H1 (cell line): ENCODE measurements around the gene TUT1. TPM values are rescaled to one million over a fixed set of nuclear protein-coding genes. Genes with fewer than 3 reads are reported as not detected.

Source experiments
- CTCF ChIA-PET: fragments of 300-600 bp; sonication (Branson Sonifier 250); formaldehyde crosslinking; loops from one replicate; lab custom pipeline; 2021; ENCODE audit not compliant: partially characterized antibody; lab: Charles Lee
- POLR2A ChIA-PET: fragments of 300-600 bp; sonication (Branson Sonifier 250); formaldehyde crosslinking; loops from one replicate; lab custom pipeline; 2021; ENCODE audit warnings: inconsistent platforms; ENCODE audit not compliant: partially characterized antibody; lab: Charles Lee
- DNase-seq, 2 experiments: peaks; one replicate each; pipeline versions ENCODE4 v3.0.0 to v3.0.0-alpha.2; 2010 to 2022; ENCODE audit warnings: low spot score in 2 of 2, low read depth in 1 of 2, mixed read lengths in 1 of 2
- FAIRE-seq: peaks from 2 replicates; lab custom pipeline; 2011; peaks lifted over from hg19 to GRCh38; lab: Jason Lieb, UNC
- H2AFZ ChIP-seq: 2 replicates; pipeline ENCODE4 v1.8.1; 2012; ENCODE audit warnings: low read length, inconsistent platforms
- H2AK5ac ChIP-seq: 2 replicates; pipeline ENCODE4 v1.6.1; 2013; ENCODE audit warnings: low read depth, low read length
- H2BK120ac ChIP-seq: replicated peaks from 2 replicates; pipeline ENCODE3; 2013; ENCODE audit warnings: low read depth, low read length, inconsistent platforms
- H2BK12ac ChIP-seq: 2 replicates; pipeline ENCODE4 v1.6.1; 2013; ENCODE audit warnings: low read depth, low read length
- H2BK15ac ChIP-seq: 2 replicates; pipeline ENCODE4 v1.6.1; 2013; ENCODE audit warnings: low read length
- H2BK20ac ChIP-seq: 2 replicates; pipeline ENCODE4 v1.6.1; 2013; ENCODE audit warnings: low read length
- H2BK5ac ChIP-seq: 2 replicates; pipeline ENCODE4 v1.6.1; 2013; ENCODE audit warnings: low read depth, low read length
- H3K14ac ChIP-seq: 2 replicates; pipeline ENCODE4 v1.6.1; 2013; ENCODE audit warnings: inconsistent platforms; ENCODE audit not compliant: insufficient read length
- H3K18ac ChIP-seq: 2 replicates; pipeline ENCODE4 v1.6.1; 2013; ENCODE audit warnings: low read length; ENCODE audit errors: extremely low read depth
- H3K23ac ChIP-seq: 2 replicates; pipeline ENCODE4 v1.6.1; 2013; ENCODE audit warnings: inconsistent platforms; ENCODE audit not compliant: insufficient read length
- H3K23me2 ChIP-seq: 2 replicates; pipeline ENCODE4 v1.6.1; 2013; ENCODE audit warnings: low read depth, low read length
- H3K27ac ChIP-seq: 2 replicates; pipeline ENCODE4 v1.6.1; 2011; ENCODE audit warnings: low read depth, low read length, inconsistent platforms
- H3K27me3 ChIP-seq, 4 experiments: replicated peaks in 1 of 4; 1 replicate in 1 of 4; 2 replicates in 3 of 4; pipeline versions ENCODE4 v1.6.1 to v1.8.1; 2011 to 2013; ENCODE audit warnings: low read length in 3 of 4, mild to moderate bottlenecking in 3 of 4, inconsistent platforms in 2 of 4, mixed read lengths in 2 of 4, moderate library complexity in 1 of 4; ENCODE audit not compliant: control insufficient read depth in 3 of 4, insufficient read depth in 3 of 4; ENCODE audit errors: extremely low read depth in 1 of 4
- H3K36me3 ChIP-seq, 4 experiments: 2 replicates each; pipeline versions ENCODE4 v1.6.1 to v1.8.1; 2011 to 2013; ENCODE audit warnings: mild to moderate bottlenecking in 4 of 4, low read length in 3 of 4, moderate library complexity in 2 of 4, control low read depth in 1 of 4, inconsistent platforms in 1 of 4; ENCODE audit not compliant: insufficient read depth in 4 of 4, control insufficient read depth in 2 of 4
- H3K4ac ChIP-seq: replicated peaks from 2 replicates; pipeline ENCODE3; 2013; ENCODE audit warnings: low read length, low read depth, mixed read lengths, inconsistent platforms; ENCODE audit not compliant: insufficient read length
- H3K4me1 ChIP-seq, 4 experiments: replicated peaks in 1 of 4; 1 replicate in 1 of 4; 2 replicates in 3 of 4; pipeline versions ENCODE4 v1.6.1 to v1.8.1; 2011 to 2013; ENCODE audit warnings: low read length in 3 of 4, inconsistent platforms in 2 of 4, mixed read lengths in 1 of 4; ENCODE audit not compliant: insufficient read depth in 4 of 4, control insufficient read depth in 3 of 4
- H3K4me2 ChIP-seq, 2 experiments: 2 replicates each; pipeline versions ENCODE4 v1.6.1 to v1.8.1; 2011 to 2013; ENCODE audit warnings: low read depth in 2 of 2, low read length in 2 of 2, control low read depth in 1 of 2, inconsistent platforms in 1 of 2, mild to moderate bottlenecking in 1 of 2; ENCODE audit not compliant: insufficient read depth in 1 of 2
- H3K4me3 ChIP-seq, 4 experiments: fragments of 200-600, 300-600 bp in 1 of 4; sonication (generic), shearing (Covaris generic), sonication (Bioruptor Twin) in 1 of 4; 2 replicates each; pipeline versions ENCODE4 v1.5.1 to v1.8.1; 2011 to 2016; ENCODE audit warnings: low read length in 4 of 4, low read depth in 3 of 4, control low read depth in 2 of 4, inconsistent platforms in 2 of 4, mild to moderate bottlenecking in 2 of 4, mixed read lengths in 1 of 4, moderate library complexity in 1 of 4; ENCODE audit not compliant: insufficient read depth in 2 of 4; ENCODE audit errors: extremely low read depth in 1 of 4
- H3K56ac ChIP-seq: replicated peaks from 2 replicates; pipeline ENCODE3; 2013; ENCODE audit warnings: low read depth, mild to moderate bottlenecking, mixed read lengths, low read length, inconsistent platforms; ENCODE audit not compliant: insufficient read length
- H3K79me1 ChIP-seq: 2 replicates; pipeline ENCODE4 v1.6.1; 2013; ENCODE audit warnings: low read depth, low read length, control low read depth
- H3K79me2 ChIP-seq, 2 experiments: 2 replicates each; pipeline versions ENCODE4 v1.6.1 to v1.8.1; 2012 to 2013; ENCODE audit warnings: low read length in 2 of 2, mild to moderate bottlenecking in 2 of 2, inconsistent platforms in 1 of 2; ENCODE audit not compliant: insufficient read depth in 2 of 2, control insufficient read depth in 1 of 2
- H3K9ac ChIP-seq, 4 experiments: replicated peaks in 1 of 4; 1 replicate in 1 of 4; 2 replicates in 3 of 4; pipeline versions ENCODE4 v1.6.1 to v1.8.1; 2011 to 2013; ENCODE audit warnings: low read depth in 3 of 4, low read length in 3 of 4, control low read depth in 2 of 4, mild to moderate bottlenecking in 2 of 4, moderate library complexity in 2 of 4, inconsistent platforms in 1 of 4; ENCODE audit errors: extremely low read depth in 1 of 4
- H3K9me3 ChIP-seq, 2 experiments: 2 replicates each; pipeline versions ENCODE4 v1.6.1 to v1.8.1; 2012 to 2013; ENCODE audit warnings: mild to moderate bottlenecking in 2 of 2, moderate library complexity in 2 of 2, control low read depth in 1 of 2, inconsistent platforms in 1 of 2, low read depth in 1 of 2, low read length in 1 of 2, mixed read lengths in 1 of 2; ENCODE audit not compliant: insufficient read depth in 2 of 2
- H4K20me1 ChIP-seq, 2 experiments: replicated peaks in 1 of 2; 2 replicates each; pipeline versions ENCODE3 to v1.8.1; 2011 to 2013; ENCODE audit warnings: inconsistent platforms in 2 of 2, low read length in 2 of 2, mild to moderate bottlenecking in 1 of 2; ENCODE audit not compliant: insufficient read depth in 2 of 2, control insufficient read depth in 1 of 2
- H4K5ac ChIP-seq: 2 replicates; pipeline ENCODE4 v1.6.1; 2013; ENCODE audit warnings: low read length, low read depth, mixed read lengths, inconsistent platforms; ENCODE audit not compliant: insufficient read length
- H4K8ac ChIP-seq: 2 replicates; pipeline ENCODE4 v1.8.0; 2013; ENCODE audit warnings: mild to moderate bottlenecking, moderate library complexity, low read length, inconsistent platforms; ENCODE audit not compliant: insufficient read depth; ENCODE audit errors: extremely low read depth
- H4K91ac ChIP-seq: replicated peaks from 2 replicates; pipeline ENCODE3; 2013; ENCODE audit warnings: low read length, mixed read lengths, inconsistent platforms; ENCODE audit not compliant: insufficient read length
- ASH2L ChIP-seq: fragments of 200-600, 300-600 bp; sonication (generic); IDR thresholded peaks from one replicate; pipeline ENCODE4 v1.7.1; 2017; ENCODE audit warnings: low read length
- ATF3 ChIP-seq: IDR thresholded peaks from 2 replicates; pipeline ENCODE4 v1.6.1; 2011; ENCODE audit warnings: low read depth, mild to moderate bottlenecking, low read length; ENCODE audit not compliant: insufficient read depth
- BCL11A ChIP-seq, 2 experiments: IDR thresholded peaks; one replicate each; pipeline ENCODE4 v1.6.1; 2011; ENCODE audit warnings: low read depth in 2 of 2, low read length in 2 of 2, mild to moderate bottlenecking in 2 of 2
- CEBPB ChIP-seq: IDR thresholded peaks from 2 replicates; pipeline ENCODE4 v1.6.1; 2012; ENCODE audit warnings: low read depth, low read length
- CREB1 ChIP-seq: IDR thresholded peaks from 2 replicates; pipeline ENCODE4 v1.6.1; 2012; ENCODE audit warnings: inconsistent platforms
- EGR1 ChIP-seq: IDR thresholded peaks from 2 replicates; pipeline ENCODE4 v1.6.1; 2011; ENCODE audit warnings: low read depth, low read length, borderline replicate concordance
- JUN ChIP-seq: IDR thresholded peaks from 2 replicates; pipeline ENCODE4 v1.6.1; 2011; ENCODE audit warnings: low read depth, mild to moderate bottlenecking, improper control_type of control experiment, low read length
- MAFK ChIP-seq: IDR thresholded peaks from 2 replicates; pipeline ENCODE4 v1.6.1; 2012; ENCODE audit warnings: low read depth, mild to moderate bottlenecking, improper control_type of control experiment, low read length
- POLR2AphosphoS5 ChIP-seq: IDR thresholded peaks from 2 replicates; pipeline ENCODE4 v1.6.1; 2011; ENCODE audit warnings: low read depth, low read length
- SUZ12 ChIP-seq: fragments of 200-600 bp; sonication (generic); IDR thresholded peaks from 2 replicates; pipeline ENCODE4 v1.6.1; 2012; ENCODE audit warnings: mild to moderate bottlenecking, inconsistent platforms, low read length, moderate library complexity, mixed read lengths
- TAF1 ChIP-seq: IDR thresholded peaks from 2 replicates; pipeline ENCODE4 v1.6.1; 2011; ENCODE audit warnings: mild to moderate bottlenecking, low read depth, low read length
- WGBS, 2 experiments: shearing (Covaris generic) in 1 of 2; methylation state at CpG; one replicate each; pipeline versions ENCODE4 v1.1.6 to v1.1.7; 2013 to 2015; ENCODE audit warnings: low lambda C conversion rate in 2 of 2, mixed read lengths in 2 of 2, inconsistent platforms in 1 of 2, low coverage in 1 of 2, missing lambda C conversion rate in 1 of 2; ENCODE audit not compliant: insufficient replicate concordance in 2 of 2, insufficient coverage in 1 of 2, insufficient read length in 1 of 2; ENCODE audit errors: extremely low coverage in 1 of 2, missing lambda C conversion rate in 1 of 2; 5-methylcytosine and 5-hydroxymethylcytosine counted together
- polyA plus RNA-seq, 7 experiments: library from polyadenylated mRNA; depleted of rRNA in 3 of 7; stranded (reverse) in 5 of 7; unstranded in 2 of 7; fragments of >200 nt in 5 of 7; fragments of 200-250 nt in 2 of 7; gene quantifications; 1 replicate in 5 of 7; 2 replicates in 1 of 7; 4 replicates in 1 of 7; pipeline versions ENCODE4 v1.2.1 to v1.2.3, GENCODE V29; 2011 to 2013; ENCODE audit warnings: missing spikeins in 2 of 7, mixed read lengths in 2 of 7
- total RNA-seq: library from RNA; stranded (reverse); fragmentation: NEBNext Ultra II Directional; extraction: Animal tissue kit (Norgen Biotek cat#: 25700); gene quantifications from 2 replicates; pipeline ENCODE4 v1.2.1, GENCODE V29; 2021

The TUT1 gene
- total and polyA plus RNA-seq, 2 of the 8 experiments (the other 6 are each of a cell fraction or from before 2014, with no cell fraction given) = 17.8 to 24.6 TPM

- H3K4me2 ChIP-seq = peak overlapping the region; percentile 65 to 96
- H3K4me1 ChIP-seq = peaks cover 20 to 47% (median 32%) of the 10 kb centered on the region in 4 experiments
- peak overlapping the region; percentile 93; the same call in 1 of the 2 replicates for H2BK12ac ChIP-seq
- H3K36me3 ChIP-seq = peaks cover 3 to 19% (median 10%) of the 10 kb centered on the region in 4 experiments; a peak in 7 of 8 replicates
- peak overlapping the region; percentile 14 for H4K5ac ChIP-seq
- H4K91ac ChIP-seq = peak overlapping the region; percentile 22
- H3K14ac ChIP-seq = no peak overlapping the region
- peak overlapping the region; percentile 21; the same call in 1 of the 2 replicates for H2BK15ac ChIP-seq
- DNase-seq (no peak), FAIRE-seq (no peak)
- H4K20me1 ChIP-seq = peaks cover 5 to 18% of the 10 kb centered on the region in 2 experiments
- peaks cover 2% of the 10 kb centered on the region; the same call in 1 of the 2 replicates for H3K23me2 ChIP-seq
- WGBS, 2 experiments = 89% methylated on average over 8 of the region's 8 CpGs; no CpG with 5 or more reads in 1 of the 2 experiments
- no peaks in the 10 kb centered on the region for H3K79me2 ChIP-seq
- H3K27ac ChIP-seq = peak overlapping the region; percentile 91
- 0 out of 2 replicates have a peak, but pooled peaks cover 3% of the 10 kb centered on the region for H3K79me1 ChIP-seq
- no peaks in the 10 kb centered on the region for H3K9me3 ChIP-seq
- peaks cover 0 to 6% (median 4%) of the 10 kb centered on the region in 4 experiments; a peak in 4 of 7 replicates for H3K27me3 ChIP-seq
- peak overlapping the region; percentile 53; the same call in 1 of the 2 replicates for H3K18ac ChIP-seq
- no peak overlapping the region for H4K8ac ChIP-seq
- peak overlapping the region; percentile 77 for H2BK5ac ChIP-seq
- no peak overlapping the region for H3K23ac ChIP-seq
- H2AK5ac ChIP-seq = peak overlapping the region; percentile 84; the same call in 1 of the 2 replicates
- peak overlapping the region in 2 of 4 experiments; percentile 24 to 70; a peak in 3 of 7 replicates for H3K9ac ChIP-seq
- ChIA-PET CTCF (interaction anchor here (1.0 to 10.9 kb wide), 9 partner anchors 10 to 164 kb away, joined by 3 to 161 read pairs (median 4); no protein-coding TSS in a partner anchor), POLR2A (interaction anchor here (0.5 to 20.3 kb wide), 7 partner anchors 11 to 178 kb away, joined by 3 to 336 read pairs (median 5); partner anchors contain the start of genes C11orf98, CSKMT and EEF1G)
- peak overlapping the region; percentile 1 for H3K4ac ChIP-seq
- H2BK20ac ChIP-seq = peak overlapping the region; percentile 67; the same call in 1 of the 2 replicates
- H2AFZ ChIP-seq = no peak overlapping the region
- no peak overlapping the region for H3K56ac ChIP-seq
- no peak overlapping the region for H2BK120ac ChIP-seq
- peak overlapping the region in 3 of 4 experiments; percentile 17 to 34 (median 29); a peak in 4 of 8 replicates for H3K4me3 ChIP-seq
- no peak for TF ChIP-seq MAFK
- no peak for TF ChIP-seq BCL11A (IDR thresholded peaks at IDR 0.05; ENCODE audit: low read depth in 2 of 2, low read length in 2 of 2)
- TF ChIP-seq CEBPB = no peak
- TF ChIP-seq ATF3 = no peak
- TF ChIP-seq POLR2AphosphoS5 = no peak
- no peak for TF ChIP-seq ASH2L
- no peak for TF ChIP-seq JUN
- no peak for TF ChIP-seq SUZ12
- TF ChIP-seq TAF1 = no peak
- no peak for TF ChIP-seq EGR1
- TF ChIP-seq CREB1 = no peak
These were observed 37.4 kb downstream of the TUT1 start for GRCh38 chr11:62553839-62554361.
